ENCODE data around the gene HNRNPA0.

DNA sequence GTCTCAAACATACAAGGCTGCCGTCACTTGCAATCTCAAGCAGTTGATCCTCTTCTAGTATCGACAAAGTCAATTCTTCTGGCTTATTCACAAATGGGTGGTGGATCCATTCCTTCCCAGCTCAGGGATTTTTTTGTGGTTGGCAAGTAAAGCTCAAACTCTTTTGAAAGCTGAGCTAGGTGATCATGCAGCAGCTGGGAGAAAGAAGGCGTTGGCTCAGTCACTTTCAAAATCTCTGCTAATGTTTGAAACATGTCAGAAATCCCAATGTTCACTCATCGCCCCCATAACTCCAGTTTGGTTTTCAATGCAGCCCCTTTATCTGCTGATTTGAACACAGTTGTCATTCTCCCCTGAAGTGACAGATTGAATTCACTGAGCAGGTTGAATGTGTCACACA lies 4.0 kb upstream of the HNRNPA0 start:
- TF ChIP-seq POLR2A (IDR thresholded peaks at IDR 0.05; ENCODE audit: low read depth, low read length) (no peak), TAF1 (IDR thresholded peaks at IDR 0.05; ENCODE audit: borderline replicate concordance, low read depth, low read length) (no peak)

Measured in GM12892 (cell line).